Kidney tubule cell (primary cell): Measurements from ENCODE around the gene RASL10A.
"Not testable (repeated sequence)": the region's sequence is repeated elsewhere in the genome, so short reads cannot be mapped to it uniquely, and the experiment has no call there.

ENCODE experiments used
- DNase-seq: peaks from one replicate; pipeline ENCODE4 v3.0.0-alpha.2; 2018; ENCODE audit warnings: low spot score

RASL10A gene

GRCh38 chr22:29315286-29316140 lies at the start of gene RASL10A:
Gene RASL10A, minus strand, starts transcription at chr22:29315697. Its CDS starts 451 bp downstream, at chr22:29315246.
- DNase-seq, result no peak

- DNase-seq, result peak; percentile 30
These were observed 44.0 kb upstream of the RASL10A start for GRCh38 chr22:29359469-29359868.

DNA sequence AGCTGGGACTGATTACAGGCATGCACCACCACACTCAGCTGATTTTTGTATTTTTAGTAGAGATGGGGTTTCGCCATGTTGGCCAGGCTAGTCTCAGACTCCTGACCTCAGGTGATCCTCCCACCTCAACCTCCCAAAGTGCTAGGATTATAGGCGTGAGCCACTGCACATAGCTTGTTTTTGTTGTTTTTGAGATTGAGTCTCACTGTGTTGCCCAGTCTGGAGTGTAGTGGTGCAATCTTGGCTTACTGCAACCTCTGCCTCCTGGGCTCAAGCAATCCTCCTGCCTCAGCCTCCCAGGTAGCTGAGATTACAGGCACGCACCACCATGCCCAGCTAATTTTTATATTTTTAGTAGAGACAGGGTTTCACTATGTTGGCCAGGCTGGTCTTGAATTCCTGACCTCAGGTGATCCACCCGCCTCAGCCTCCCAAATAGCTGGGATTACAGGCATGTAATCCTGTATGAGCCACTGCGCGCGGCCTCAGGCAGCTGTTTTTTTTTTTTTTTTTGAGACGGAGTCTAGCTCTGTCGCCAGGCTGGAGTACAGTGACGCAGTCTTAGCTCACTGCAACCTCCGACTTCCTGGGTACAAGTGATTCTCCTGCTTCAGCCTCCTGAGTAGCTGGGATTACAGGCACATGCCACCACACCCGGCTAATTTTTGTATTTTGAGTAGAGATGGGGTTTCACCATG lies 41.8 kb upstream of the RASL10A start:
- not testable (repeated sequence) for DNase-seq

DNA sequence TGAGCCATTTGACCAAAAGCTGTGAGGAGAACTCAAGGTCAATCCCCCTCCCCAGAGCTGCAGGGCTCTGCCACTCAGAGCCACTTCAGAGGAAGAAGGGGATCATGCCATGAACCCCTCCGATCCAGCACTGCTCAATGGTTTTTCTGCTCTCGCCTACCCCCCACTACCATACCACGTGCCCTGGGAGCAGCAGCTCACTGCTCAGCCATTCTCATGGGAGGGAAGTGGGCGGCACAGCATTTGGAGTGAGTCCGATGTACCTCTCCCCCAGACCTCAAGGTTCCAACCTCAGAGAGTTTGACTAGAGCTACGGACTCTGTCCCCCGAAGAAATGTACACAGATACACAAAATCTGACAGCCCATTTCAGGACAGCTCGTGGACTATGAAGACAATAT lies 38.4 kb upstream of the RASL10A start:
- DNase-seq, result no peak

- DNase-seq, result no peak
These were observed 37.8 kb upstream of the RASL10A start for GRCh38 chr22:29353286-29353685.

GRCh38 chr22:29352778-29353177 lies 37.3 kb upstream of the RASL10A start:
- DNase-seq, result no peak

DNA sequence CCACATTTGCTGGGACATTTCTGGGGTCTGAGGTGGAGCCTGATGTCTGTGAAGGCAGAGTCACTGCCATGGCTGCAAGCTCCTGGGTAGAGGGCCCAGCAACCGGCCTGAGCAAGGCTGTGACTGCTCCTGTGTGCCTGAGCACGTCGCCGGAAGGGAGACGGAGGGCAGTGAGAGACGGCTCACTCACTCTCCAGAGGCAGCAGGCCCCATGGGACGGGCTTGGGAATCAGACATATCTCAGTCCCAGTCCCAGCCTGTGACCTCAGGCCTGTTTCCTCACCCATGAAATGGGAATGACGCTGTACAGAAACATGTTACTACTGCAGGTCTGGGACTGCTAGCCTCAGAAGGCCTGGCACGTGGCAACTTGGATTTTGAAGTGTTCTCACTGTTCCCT lies 36.4 kb upstream of the RASL10A start:
- DNase-seq, result no peak

DNA sequence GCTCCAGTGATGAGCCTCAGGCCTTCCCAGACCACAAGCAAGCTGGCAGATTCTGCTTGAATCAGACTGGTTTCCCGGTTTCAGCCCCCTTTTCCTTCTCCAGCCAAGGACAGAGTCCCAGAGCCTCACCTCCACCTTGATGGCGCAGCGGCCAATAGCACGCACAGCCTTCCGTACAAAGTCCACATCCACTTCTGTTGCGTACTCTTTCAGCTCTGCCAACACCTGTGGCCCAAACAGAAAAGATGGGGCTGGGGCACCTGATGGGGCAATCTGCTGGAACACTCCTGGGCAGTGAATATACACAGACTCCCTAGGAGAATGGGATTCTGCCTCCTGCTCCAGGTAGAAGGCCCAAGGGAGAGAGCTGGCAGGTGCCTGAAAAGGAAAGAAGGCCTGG lies 35.5 kb upstream of the RASL10A start:
- DNase-seq, result no peak

GRCh38 chr22:29348956-29349355 lies 33.5 kb upstream of the RASL10A start:
- peak; percentile 55 for DNase-seq

DNA sequence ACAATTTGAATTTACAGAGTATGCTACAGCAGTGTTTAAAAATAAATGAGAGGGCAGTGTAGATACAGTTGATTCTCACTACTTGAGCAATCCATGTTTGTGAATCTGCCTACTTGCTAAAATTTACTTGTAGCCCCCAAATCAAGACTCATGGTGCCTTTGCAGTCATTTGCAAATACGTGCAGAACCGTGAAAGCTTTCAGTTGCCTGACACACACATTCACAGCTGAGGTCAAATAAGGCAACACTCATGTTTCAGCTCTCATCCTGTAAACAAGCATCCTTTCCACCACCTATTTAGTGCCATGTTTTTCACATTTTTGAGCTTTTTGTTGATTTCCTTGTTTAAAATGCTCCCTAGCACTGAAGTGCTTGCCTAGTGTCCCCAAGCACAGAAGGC lies 32.5 kb upstream of the RASL10A start:
- DNase-seq, result no peak

GRCh38 chr22:29346659-29347058 lies 31.2 kb upstream of the RASL10A start:
- DNase-seq, result no peak

- DNase-seq, result no peak
These were observed 30.4 kb upstream of the RASL10A start for GRCh38 chr22:29345932-29346331.

DNA sequence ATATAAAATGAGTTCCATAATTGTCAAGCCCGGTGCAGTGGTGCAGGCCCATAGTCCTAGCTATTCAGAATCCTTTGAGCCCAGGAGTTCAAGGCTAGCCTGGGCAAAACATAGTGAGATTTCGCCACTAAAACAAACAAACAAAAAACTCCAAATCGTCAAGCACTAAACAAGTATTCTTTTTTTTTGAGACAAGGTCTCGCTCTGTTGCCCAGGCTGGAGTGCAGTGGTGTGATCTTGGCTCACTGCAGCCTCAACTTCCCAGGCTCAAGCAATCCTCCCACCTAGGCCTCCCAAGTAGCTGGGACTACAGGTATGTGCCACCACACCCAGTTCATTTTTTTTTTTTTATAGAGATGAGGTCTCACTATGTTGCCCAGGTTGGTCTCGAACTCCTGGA lies 29.4 kb upstream of the RASL10A start:
- DNase-seq, result not testable (repeated sequence)

GRCh38 chr22:29344137-29344536 lies 28.6 kb upstream of the RASL10A start:
- peak; percentile 96 for DNase-seq

GRCh38 chr22:29343313-29343805 lies 27.9 kb upstream of the RASL10A start:
- DNase-seq, result no peak

DNA sequence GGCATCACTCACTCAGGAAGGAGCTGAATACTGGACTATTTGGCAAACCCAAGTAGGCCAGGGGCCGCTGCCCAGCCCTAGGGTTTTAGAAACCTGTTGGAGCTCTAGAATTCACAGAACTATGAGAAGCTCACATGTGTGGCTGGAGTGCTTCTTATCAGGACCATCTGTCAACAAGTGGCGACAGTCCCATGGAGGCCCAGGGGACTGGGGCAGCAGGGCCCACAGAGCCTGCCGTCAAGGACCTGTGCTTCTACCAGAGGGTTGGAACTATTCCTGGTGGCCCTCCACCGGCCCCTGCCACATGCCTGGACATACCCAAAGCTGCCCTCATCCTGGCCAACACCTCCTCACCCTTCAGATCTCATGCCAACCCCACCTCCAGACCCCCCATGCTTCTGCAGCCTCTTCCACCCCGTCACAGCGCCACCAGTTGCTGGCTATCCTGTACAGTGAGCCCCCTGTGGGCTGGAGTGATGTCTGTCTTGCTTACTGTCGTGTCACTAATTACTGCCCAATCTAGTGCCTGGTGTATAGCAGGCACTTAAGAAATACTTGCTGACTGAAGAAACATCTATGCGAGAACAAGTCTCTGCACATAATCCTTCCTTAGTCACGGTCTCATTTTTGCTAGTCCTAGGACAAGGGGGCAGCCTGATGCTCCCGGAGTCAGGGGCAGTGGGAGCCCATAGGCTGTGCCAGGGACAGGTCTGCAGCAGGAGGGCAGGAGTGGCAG lies 27.2 kb upstream of the RASL10A start:
- no peak for DNase-seq

DNA sequence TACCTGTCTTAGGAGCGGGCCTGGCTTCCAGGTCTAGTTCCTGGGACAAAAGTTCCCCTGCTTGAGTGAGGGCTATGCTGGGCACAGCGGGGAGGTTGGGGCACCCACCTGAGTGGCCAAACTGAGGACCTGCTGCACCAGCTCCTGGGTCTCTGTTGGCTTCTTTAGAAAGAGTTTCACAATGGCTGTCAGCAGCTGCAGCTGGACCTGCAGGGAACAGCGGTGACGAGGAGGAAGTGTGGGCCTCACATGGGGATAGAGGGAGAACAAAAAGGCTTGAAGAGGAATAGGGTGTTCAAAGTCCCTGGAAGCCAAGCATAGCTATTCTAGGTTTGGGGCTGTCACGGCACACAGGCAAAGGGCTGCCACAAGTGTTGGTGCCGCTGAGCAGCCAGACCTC lies 26.7 kb upstream of the RASL10A start:
- no peak for DNase-seq

- no peak for DNase-seq
These were observed 26.3 kb upstream of the RASL10A start for GRCh38 chr22:29341849-29342127.

DNA sequence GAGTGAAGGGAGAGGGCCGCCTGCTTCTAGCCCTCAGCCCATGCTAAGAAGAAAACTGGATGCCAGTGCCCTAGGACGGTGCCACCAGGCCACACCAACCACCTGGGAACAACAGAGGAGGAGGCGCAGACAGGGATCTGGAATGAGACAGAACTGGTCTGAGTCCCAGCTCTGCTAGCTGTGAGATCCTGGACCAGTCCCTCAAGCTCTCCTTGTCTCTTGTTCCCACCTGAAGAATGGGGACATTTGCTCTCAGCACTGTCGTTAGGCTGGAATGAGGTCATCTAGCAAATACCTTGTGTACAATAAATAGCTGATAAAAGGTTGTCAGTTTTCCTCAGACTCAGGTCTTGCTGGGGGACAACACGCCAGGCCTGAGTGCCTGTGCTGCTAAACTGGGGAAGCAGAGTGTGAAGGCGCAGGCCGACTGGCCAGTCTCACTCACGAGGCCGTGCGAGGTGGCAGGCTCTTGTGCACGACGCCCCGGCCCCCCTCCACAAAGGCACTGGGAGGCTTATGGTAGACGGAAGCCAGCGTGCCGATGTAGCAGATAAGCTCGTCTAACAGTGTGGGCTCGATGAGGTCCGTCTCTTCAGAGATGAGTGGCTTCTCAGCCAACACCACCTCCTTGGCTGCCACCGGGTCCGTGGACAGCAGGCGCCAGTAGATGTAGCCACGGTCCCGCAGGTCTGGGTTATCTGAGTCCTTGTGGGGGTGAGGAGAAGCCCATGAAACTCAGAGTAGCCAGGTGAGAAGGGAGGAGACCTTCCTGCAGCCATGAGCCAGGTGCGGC lies 25.8 kb upstream of the RASL10A start:
- no peak for DNase-seq

DNA sequence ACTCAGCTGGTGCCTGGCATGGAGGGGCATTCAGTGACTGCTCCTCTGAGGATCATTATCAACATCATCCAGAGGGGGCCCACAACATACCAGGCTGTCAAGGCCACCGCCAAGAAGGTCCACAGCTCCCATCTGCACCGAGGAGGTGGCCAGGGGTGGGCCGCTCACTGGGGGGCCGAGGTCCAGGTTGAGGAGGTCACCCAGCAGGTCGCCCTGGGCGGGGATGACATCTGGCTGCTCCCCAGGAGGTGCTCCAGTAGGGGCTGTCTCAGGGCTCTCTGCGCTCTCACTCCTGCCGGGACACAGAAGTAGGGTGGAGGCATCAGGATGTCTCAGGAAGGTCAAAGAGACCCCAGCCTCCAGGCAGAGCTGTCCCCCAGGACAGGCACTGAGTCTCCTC lies 25.1 kb upstream of the RASL10A start:
- no peak for DNase-seq

- DNase-seq, result no peak
These were observed 24.1 kb upstream of the RASL10A start for GRCh38 chr22:29339381-29340235.
